ENCODE measurements around the gene COG6. TPM values are rescaled to one million over a fixed set of nuclear protein-coding genes. Genes with fewer than 3 reads are reported as not detected.

Gene COG6
- total RNA-seq, 4 donors from 2014 or later = 16.8 to 27.0 (median 22.8) TPM

- no peak for TF ChIP-seq CTCF (IDR thresholded peaks at IDR 0.05; ENCODE audit: low read depth)
Measured at GRCh38 chr13:39676315-39676876, 20.9 kb downstream of the COG6 start.

- no peak for TF ChIP-seq CTCF (IDR thresholded peaks at IDR 0.05; ENCODE audit: low read depth)
Measured at GRCh38 chr13:39682310-39682709, 26.8 kb downstream of the COG6 start.

DNA sequence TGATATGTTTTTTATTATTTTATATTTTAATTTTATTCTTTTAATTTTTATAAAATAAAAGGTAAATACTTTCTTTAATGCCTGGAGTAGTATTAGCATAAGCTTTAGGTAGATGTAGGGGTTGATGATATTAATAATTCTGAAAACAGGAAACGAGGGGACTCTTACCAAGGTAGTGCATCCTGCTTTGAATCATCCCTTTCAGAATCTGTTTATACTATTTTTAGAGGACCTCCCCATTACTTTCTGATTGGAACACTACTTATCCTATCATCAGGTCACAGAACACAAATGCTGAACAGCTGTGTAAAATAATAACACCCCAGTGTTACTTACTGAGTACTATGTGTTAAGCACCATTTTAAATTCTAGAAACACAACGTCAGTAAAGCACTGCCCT lies 27.3 kb downstream of the COG6 start:
- TF ChIP-seq CTCF (IDR thresholded peaks at IDR 0.05; ENCODE audit: low read depth) = no peak

DNA sequence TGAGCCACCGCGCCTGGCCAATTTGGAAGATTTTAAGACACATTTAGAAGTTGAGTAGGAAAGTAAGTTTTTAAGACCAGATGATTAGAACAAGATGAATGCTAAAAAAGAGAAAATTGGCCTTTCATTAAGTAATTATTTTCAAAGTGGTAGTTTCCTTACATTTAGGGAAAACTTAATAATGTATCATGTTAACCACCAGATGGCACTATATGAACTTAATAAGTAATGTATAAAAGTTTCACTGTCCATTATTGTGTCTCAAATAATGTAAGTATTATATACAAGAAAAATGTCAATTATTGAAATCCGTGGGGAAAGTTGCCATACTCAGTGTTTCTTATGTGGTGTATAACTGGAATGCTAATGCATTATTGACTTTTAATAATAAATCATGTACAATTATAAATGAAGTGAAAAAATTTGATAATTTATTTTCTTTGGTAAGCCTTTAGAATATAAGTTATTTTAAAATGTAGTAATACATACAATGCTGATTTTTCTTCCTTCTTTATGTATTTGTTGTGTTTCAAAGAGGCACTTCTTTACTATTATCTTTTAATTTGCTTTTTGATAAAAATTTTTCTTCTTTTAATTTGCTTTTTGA lies 29.2 kb downstream of the COG6 start:
- TF ChIP-seq CTCF (IDR thresholded peaks at IDR 0.05; ENCODE audit: low read depth) = no peak

- no peak for TF ChIP-seq CTCF (IDR thresholded peaks at IDR 0.05; ENCODE audit: low read depth)
Measured at GRCh38 chr13:39685652-39686051, 30.2 kb downstream of the COG6 start.

DNA sequence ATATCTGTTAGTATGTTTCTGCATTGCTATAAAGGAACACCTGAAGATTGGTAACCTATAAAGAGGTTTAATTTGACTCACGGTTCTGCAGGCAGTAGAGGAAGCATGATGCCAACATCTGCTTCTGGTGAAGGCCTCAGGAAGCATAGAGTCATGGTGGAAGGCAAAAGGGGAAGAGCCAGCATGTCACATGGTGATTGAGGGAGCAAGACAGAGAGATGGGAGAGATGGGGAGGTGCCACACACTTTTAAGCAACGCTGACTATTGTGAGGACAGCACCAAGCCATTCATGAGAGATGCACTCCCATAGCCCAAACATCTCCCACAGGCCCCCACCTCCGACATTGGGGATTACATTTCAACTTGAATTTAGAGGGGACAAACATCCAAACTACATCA lies 32.8 kb downstream of the COG6 start:
- no peak for TF ChIP-seq CTCF (IDR thresholded peaks at IDR 0.05; ENCODE audit: low read depth)

GRCh38 chr13:39688699-39689405 lies 33.4 kb downstream of the COG6 start:
- no peak for TF ChIP-seq CTCF (IDR thresholded peaks at IDR 0.05; ENCODE audit: low read depth)
